A549 (cell line): Measurements from ENCODE around the gene ITIH4. TPM values are rescaled to one million over a fixed set of nuclear protein-coding genes. Genes with fewer than 3 reads are reported as not detected.

Source experiments
- ATAC-seq, 2 experiments: fragments of 200-7000 bp in 1 of 2; fragments of >200 bp in 1 of 2; cut with Nextera tagmentation in 1 of 2; cut with Tn5 transposase in 1 of 2; 3 replicates each; pipeline versions ENCODE4 v1.8.0 to v1.9.1; 2018 to 2020; ENCODE audit warnings: mild to moderate bottlenecking in 1 of 2, moderate library complexity in 1 of 2
- CTCF ChIA-PET: fragments of 300-600 bp; sonication (Branson Sonifier 250); formaldehyde crosslinking; extraction: SDS; loops from one replicate; lab custom pipeline; 2021; ENCODE audit warnings: antibody characterized with exemption, inconsistent platforms; lab: Yijun Ruan, JAX
- POLR2A ChIA-PET: fragments of 350-600 bp; formaldehyde crosslinking; extraction: SDS; loops from one replicate; lab custom pipeline; 2021; ENCODE audit warnings: antibody characterized with exemption, inconsistent platforms; lab: Yijun Ruan, JAX
- DNase-seq, 2 experiments: peaks; one replicate each; pipeline versions ENCODE4 v3.0.0 to v3.0.0-alpha.2; 2011 to 2016; ENCODE audit warnings: low read depth in 1 of 2, low spot score in 1 of 2
- FAIRE-seq: peaks from 2 replicates; lab custom pipeline; 2011; peaks lifted over from hg19 to GRCh38; lab: Jason Lieb, UNC
- H3K27ac ChIP-seq, 2 experiments: fragments of >200 bp; sonication (Bioruptor Twin); formaldehyde crosslinking; 3 replicates each; pipeline ENCODE4 v1.5.1; 2016 to 2017
- H3K4me1 ChIP-seq: fragments of >200 bp; sonication (Bioruptor Twin); formaldehyde crosslinking; 3 replicates; pipeline ENCODE4 v1.6.1; 2016
- H3K4me2 ChIP-seq: fragments of >200 bp; sonication (Bioruptor Twin); formaldehyde crosslinking; 3 replicates; pipeline ENCODE4 v1.6.1; 2016
- H3K4me3 ChIP-seq: fragments of >200 bp; sonication (Bioruptor Twin); formaldehyde crosslinking; 3 replicates; pipeline ENCODE4 v1.5.1; 2016
- H3K9me3 ChIP-seq: fragments of >200 bp; sonication (Bioruptor Twin); formaldehyde crosslinking; 3 replicates; pipeline ENCODE4 v1.6.1; 2016
- CHD4 ChIP-seq: fragments of 200-600 bp; sonication (generic); IDR thresholded peaks from 2 replicates; pipeline ENCODE4 v1.6.1; 2016; ENCODE audit warnings: antibody characterized with exemption, mild to moderate bottlenecking, borderline replicate concordance
- EHF ChIP-seq: fragments of 250-450 bp; sonication (Bioruptor Pico); IDR thresholded peaks from 2 replicates; pipeline ENCODE4 v1.5.0; 2020; ENCODE audit warnings: mild to moderate bottlenecking
- EP300 ChIP-seq, 2 experiments: fragments of >200 bp; sonication (Bioruptor Twin); formaldehyde crosslinking; IDR thresholded peaks; 2 replicates in 1 of 2; 3 replicates in 1 of 2; pipeline ENCODE4 v1.6.1; 2016 to 2017
- ESRRA ChIP-seq: fragments of 150-350 bp; IDR thresholded peaks from 2 replicates; pipeline ENCODE4 v1.6.1; 2014; ENCODE audit warnings: mild to moderate bottlenecking, low read length, borderline replicate concordance
- FOSL2 ChIP-seq, 2 experiments: fragments of 450-650 bp in 1 of 2; fragments of >200 bp in 1 of 2; sonication (Bioruptor Twin) in 1 of 2; formaldehyde crosslinking; IDR thresholded peaks; 2 replicates each; pipeline versions ENCODE4 v1.5.0 to v1.6.1; 2016 to 2020; ENCODE audit warnings: mild to moderate bottlenecking in 1 of 2, moderate library complexity in 1 of 2
- HOXB13 ChIP-seq: fragments of 250-450 bp; sonication (Bioruptor Pico); IDR thresholded peaks from 2 replicates; pipeline ENCODE4 v1.5.0; 2020; ENCODE audit warnings: low read depth, mild to moderate bottlenecking, moderate library complexity
- KDM5A ChIP-seq: fragments of 200-600 bp; sonication (generic); IDR thresholded peaks from 2 replicates; pipeline ENCODE4 v1.6.1; 2016; ENCODE audit warnings: antibody characterized with exemption, mild to moderate bottlenecking
- POLR2A ChIP-seq: IDR thresholded peaks from 2 replicates; pipeline ENCODE4 v1.6.1; 2012; ENCODE audit warnings: mild to moderate bottlenecking, low read length
- RAD21 ChIP-seq, 2 experiments: fragments of >200 bp in 1 of 2; sonication (Bioruptor Twin) in 1 of 2; formaldehyde crosslinking in 1 of 2; IDR thresholded peaks in 1 of 2; conservative IDR thresholded peaks in 1 of 2; 2 replicates in 1 of 2; 3 replicates in 1 of 2; pipeline ENCODE4 v1.6.1; 2012 to 2018; ENCODE audit warnings: inconsistent platforms in 1 of 2
- RFX5 ChIP-seq: fragments of 450-650 bp; IDR thresholded peaks from 2 replicates; pipeline ENCODE4 v1.7.1; 2014; ENCODE audit warnings: antibody characterized with exemption, mild to moderate bottlenecking, moderate library complexity
- SMC3 ChIP-seq: fragments of >200 bp; sonication (Bioruptor Twin); formaldehyde crosslinking; IDR thresholded peaks from 3 replicates; pipeline ENCODE4 v1.6.1; 2018; ENCODE audit warnings: inconsistent platforms
- TP53 ChIP-seq: fragments of 250-450 bp; sonication (Bioruptor Pico); IDR thresholded peaks from 2 replicates; pipeline ENCODE4 v1.5.0; 2021; ENCODE audit warnings: mild to moderate bottlenecking, moderate library complexity
- WGBS: methylation state at CpG from one replicate; pipeline ENCODE4 v1.1.6; 2017; ENCODE audit errors: missing lambda C conversion rate; 5-methylcytosine and 5-hydroxymethylcytosine counted together
- polyA plus RNA-seq, 4 experiments: library from polyadenylated mRNA; depleted of rRNA in 3 of 4; stranded (reverse); fragments of >200 nt; fragmentation: RNase III in 1 of 4; extraction: RNeasy Plus Mini Kit Qiagen cat#74134 plus additional on column Dnase treatment in 1 of 4; gene quantifications; 2 replicates in 3 of 4; 3 replicates in 1 of 4; pipeline ENCODE4 v1.2.3, GENCODE V29; 2011 to 2017
- TF ChIP-seq, protein P1 (sequence below): fragments of 250-450 bp; sonication (Bioruptor Pico); IDR thresholded peaks from 2 replicates; pipeline ENCODE4 v1.5.0; 2020; ENCODE audit warnings: low read depth, mild to moderate bottlenecking, moderate library complexity
- TF ChIP-seq, protein P2 (sequence below): fragments of 200-600 bp; sonication (generic); IDR thresholded peaks from 2 replicates; pipeline ENCODE4 v1.6.1; 2016; ENCODE audit warnings: antibody characterized with exemption, mild to moderate bottlenecking, moderate library complexity
- TF ChIP-seq, protein P3 (sequence below): fragments of >200 bp; sonication (Bioruptor Twin); formaldehyde crosslinking; IDR thresholded peaks from 2 replicates; pipeline ENCODE4 v1.6.1; 2016
- TF ChIP-seq, protein P4 (sequence below): IDR thresholded peaks from 2 replicates; pipeline ENCODE4 v1.6.1; 2012
- TF ChIP-seq, protein P5 (sequence below): IDR thresholded peaks from 2 replicates; pipeline ENCODE4 v1.6.1; 2012; ENCODE audit warnings: low read depth, borderline replicate concordance

The ITIH4 gene
- polyA plus RNA-seq, 2 of the 4 experiments (the other 2 are of a cell fraction): 0.88 to 0.89 TPM

DNA sequence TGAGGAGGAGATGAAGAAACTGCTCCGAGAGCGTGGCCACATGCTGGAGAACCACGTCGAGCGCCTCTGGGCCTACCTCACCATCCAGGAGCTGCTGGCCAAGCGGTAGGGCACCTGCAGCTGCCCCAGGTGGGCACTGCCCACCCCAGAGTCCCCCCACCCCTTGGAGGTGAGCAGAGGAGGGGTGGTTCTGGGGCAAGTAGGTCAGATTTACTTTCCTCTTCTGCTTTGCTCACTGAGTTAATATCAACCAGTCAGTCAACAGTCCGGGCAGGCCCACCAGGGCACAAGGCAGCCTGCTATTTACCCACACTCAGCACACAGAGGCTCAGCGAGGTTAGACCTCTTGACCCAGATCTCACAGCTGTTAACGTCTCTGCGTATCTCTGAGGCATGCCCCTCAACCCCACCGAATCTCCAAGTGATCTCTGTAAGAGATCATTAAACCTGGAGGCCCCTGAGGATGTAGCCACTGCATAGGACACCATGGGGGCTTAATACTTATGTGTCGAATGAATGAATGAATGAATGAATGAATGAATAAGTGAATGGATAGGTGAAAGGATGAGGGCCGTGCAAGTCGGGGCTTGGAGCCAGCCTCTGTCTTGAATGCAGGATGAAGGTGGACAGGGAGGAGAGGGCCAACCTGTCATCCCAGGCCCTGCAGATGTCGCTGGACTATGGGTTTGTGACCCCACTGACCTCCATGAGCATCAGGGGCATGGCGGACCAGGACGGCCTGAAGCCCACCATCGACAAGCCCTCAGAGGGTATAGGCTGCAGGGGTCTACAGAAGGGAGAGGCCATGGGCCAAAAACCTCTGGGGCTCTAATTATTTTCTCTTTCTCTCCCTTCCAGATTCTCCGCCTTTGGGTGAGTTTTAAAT, 43.9 kb downstream of the ITIH4 start:
- ChIA-PET POLR2A (no interaction called here), CTCF (interaction anchor here (0.6 to 1.8 kb wide), 4 partner anchors 8 to 269 kb away, joined by 3 to 4 read pairs (median 3); no protein-coding TSS in a partner anchor)
- ATAC-seq: no peak
- H3K4me2 ChIP-seq: no peak overlapping the region
- 46% methylated on average over 14 of the region's 19 CpGs for WGBS
- no peak for TF ChIP-seq EHF (CRISPR knock-in tag)
- no peak for TF ChIP-seq KDM5A
- TF ChIP-seq CHD4: no peak
- TF ChIP-seq, protein P1, sequence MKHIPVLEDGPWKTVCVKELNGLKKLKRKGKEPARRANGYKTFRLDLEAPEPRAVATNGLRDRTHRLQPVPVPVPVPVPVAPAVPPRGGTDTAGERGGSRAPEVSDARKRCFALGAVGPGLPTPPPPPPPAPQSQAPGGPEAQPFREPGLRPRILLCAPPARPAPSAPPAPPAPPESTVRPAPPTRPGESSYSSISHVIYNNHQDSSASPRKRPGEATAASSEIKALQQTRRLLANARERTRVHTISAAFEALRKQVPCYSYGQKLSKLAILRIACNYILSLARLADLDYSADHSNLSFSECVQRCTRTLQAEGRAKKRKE (CRISPR knock-in tag): no peak
- TF ChIP-seq, protein P2, sequence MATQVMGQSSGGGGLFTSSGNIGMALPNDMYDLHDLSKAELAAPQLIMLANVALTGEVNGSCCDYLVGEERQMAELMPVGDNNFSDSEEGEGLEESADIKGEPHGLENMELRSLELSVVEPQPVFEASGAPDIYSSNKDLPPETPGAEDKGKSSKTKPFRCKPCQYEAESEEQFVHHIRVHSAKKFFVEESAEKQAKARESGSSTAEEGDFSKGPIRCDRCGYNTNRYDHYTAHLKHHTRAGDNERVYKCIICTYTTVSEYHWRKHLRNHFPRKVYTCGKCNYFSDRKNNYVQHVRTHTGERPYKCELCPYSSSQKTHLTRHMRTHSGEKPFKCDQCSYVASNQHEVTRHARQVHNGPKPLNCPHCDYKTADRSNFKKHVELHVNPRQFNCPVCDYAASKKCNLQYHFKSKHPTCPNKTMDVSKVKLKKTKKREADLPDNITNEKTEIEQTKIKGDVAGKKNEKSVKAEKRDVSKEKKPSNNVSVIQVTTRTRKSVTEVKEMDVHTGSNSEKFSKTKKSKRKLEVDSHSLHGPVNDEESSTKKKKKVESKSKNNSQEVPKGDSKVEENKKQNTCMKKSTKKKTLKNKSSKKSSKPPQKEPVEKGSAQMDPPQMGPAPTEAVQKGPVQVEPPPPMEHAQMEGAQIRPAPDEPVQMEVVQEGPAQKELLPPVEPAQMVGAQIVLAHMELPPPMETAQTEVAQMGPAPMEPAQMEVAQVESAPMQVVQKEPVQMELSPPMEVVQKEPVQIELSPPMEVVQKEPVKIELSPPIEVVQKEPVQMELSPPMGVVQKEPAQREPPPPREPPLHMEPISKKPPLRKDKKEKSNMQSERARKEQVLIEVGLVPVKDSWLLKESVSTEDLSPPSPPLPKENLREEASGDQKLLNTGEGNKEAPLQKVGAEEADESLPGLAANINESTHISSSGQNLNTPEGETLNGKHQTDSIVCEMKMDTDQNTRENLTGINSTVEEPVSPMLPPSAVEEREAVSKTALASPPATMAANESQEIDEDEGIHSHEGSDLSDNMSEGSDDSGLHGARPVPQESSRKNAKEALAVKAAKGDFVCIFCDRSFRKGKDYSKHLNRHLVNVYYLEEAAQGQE: no peak
- TF ChIP-seq ESRRA: no peak
- no peak for TF ChIP-seq FOSL2 (IDR thresholded peaks at IDR 0.05)
- no peak for TF ChIP-seq FOSL2 (CRISPR knock-in tag; IDR thresholded peaks at IDR 0.05)
- TF ChIP-seq, protein P3, sequence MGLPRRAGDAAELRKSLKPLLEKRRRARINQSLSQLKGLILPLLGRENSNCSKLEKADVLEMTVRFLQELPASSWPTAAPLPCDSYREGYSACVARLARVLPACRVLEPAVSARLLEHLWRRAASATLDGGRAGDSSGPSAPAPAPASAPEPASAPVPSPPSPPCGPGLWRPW: no peak
- TF ChIP-seq TP53 (CRISPR knock-in tag): no peak
- TF ChIP-seq EP300 (IDR thresholded peaks at IDR 0.05): no peak
- H3K9me3 ChIP-seq: no peaks in the 10 kb centered on the region
- no peaks in the 10 kb centered on the region for H3K4me1 ChIP-seq
- H3K27ac ChIP-seq: no peak overlapping the region
- DNase-seq: no peak
- no peak overlapping the region for H3K4me3 ChIP-seq
- no peak for FAIRE-seq

DNA sequence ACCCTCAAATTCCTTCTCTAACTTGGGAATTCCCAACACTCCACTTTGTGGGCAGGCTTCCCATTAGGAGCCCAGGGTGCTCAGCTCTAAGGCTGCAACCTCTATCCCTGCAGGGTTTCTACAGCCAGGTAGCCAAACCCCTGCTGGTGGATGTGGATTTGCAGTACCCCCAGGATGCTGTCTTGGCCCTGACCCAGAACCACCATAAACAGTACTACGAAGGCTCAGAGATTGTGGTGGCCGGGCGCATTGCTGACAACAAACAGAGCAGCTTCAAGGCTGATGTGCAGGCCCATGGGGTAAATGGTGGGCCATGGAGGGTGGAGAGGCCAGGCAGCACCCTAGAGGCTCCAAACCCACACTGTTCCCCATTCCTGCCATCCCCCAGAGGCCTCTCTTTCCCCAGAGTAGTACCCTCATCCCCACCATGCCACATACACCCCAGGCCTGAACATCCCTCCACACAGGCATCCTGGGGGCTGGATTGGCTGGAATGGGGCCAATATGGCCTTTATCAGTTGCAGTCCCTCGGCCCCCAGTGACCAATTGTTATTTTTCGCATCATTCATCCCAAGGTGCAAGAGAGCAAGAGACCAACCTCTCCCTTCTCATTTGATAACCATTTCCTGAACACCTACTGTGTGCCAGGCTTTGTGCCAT, 45.4 kb downstream of the ITIH4 start:
- no peaks in the 10 kb centered on the region for H3K9me3 ChIP-seq
- FAIRE-seq: no peak
- TF ChIP-seq RFX5: no peak
- TF ChIP-seq, protein P4, sequence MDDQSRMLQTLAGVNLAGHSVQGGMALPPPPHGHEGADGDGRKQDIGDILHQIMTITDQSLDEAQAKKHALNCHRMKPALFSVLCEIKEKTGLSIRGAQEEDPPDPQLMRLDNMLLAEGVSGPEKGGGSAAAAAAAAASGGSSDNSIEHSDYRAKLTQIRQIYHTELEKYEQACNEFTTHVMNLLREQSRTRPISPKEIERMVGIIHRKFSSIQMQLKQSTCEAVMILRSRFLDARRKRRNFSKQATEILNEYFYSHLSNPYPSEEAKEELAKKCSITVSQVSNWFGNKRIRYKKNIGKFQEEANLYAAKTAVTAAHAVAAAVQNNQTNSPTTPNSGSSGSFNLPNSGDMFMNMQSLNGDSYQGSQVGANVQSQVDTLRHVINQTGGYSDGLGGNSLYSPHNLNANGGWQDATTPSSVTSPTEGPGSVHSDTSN: no peak
- no peak for TF ChIP-seq POLR2A
- TF ChIP-seq, protein P5, sequence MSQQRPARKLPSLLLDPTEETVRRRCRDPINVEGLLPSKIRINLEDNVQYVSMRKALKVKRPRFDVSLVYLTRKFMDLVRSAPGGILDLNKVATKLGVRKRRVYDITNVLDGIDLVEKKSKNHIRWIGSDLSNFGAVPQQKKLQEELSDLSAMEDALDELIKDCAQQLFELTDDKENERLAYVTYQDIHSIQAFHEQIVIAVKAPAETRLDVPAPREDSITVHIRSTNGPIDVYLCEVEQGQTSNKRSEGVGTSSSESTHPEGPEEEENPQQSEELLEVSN: no peak
- no peak for TF ChIP-seq RAD21 (conservative IDR thresholded peaks at IDR 0.05 in 1 of 2, IDR thresholded peaks at IDR 0.05 in 1 of 2)
- no peak for TF ChIP-seq HOXB13 (CRISPR knock-in tag)
- TF ChIP-seq TP53 (CRISPR knock-in tag): no peak
- no peak for TF ChIP-seq SMC3
- H3K4me3 ChIP-seq: no peak overlapping the region
- H3K4me1 ChIP-seq: no peaks in the 10 kb centered on the region
- DNase-seq: no peak
- no peak for ATAC-seq
- CTCF ChIA-PET: interaction anchor here (1.0 kb wide), 1 partner anchor 37 kb away, joined by 3 read pairs; no protein-coding TSS in a partner anchor
- POLR2A ChIA-PET: no interaction called here
- no peak overlapping the region for H3K4me2 ChIP-seq
- 57% methylated on average over 5 of the region's 5 CpGs for WGBS
- no peak overlapping the region for H3K27ac ChIP-seq
